Epithelial cell of esophagus (primary cell): ENCODE results near the gene TRIM69.
"Not testable (repeated sequence)": the region's sequence is repeated elsewhere in the genome, so short reads cannot be mapped to it uniquely, and the experiment has no call there.

ENCODE experiments used
- DNase-seq: peaks from one replicate; pipeline ENCODE4 v3.0.0; 2010; ENCODE audit warnings: low read depth
- H3K4me3 ChIP-seq: 2 replicates; pipeline ENCODE4 v1.5.1; 2011; ENCODE audit warnings: mild to moderate bottlenecking, low read length, control low read depth
- CTCF ChIP-seq: IDR thresholded peaks from 2 replicates; pipeline ENCODE4 v1.5.1; 2011; ENCODE audit warnings: low read depth, mild to moderate bottlenecking, low read length, control low read depth, inconsistent platforms; ENCODE audit not compliant: insufficient read depth; ENCODE audit errors: missing control alignments

TRIM69 gene

GRCh38 chr15:44775953-44776352 is 39.6 kb downstream of the TRIM69 start:
- no peak for TF ChIP-seq CTCF
- peak; percentile 83 for DNase-seq
- no peak overlapping the region for H3K4me3 ChIP-seq

DNA sequence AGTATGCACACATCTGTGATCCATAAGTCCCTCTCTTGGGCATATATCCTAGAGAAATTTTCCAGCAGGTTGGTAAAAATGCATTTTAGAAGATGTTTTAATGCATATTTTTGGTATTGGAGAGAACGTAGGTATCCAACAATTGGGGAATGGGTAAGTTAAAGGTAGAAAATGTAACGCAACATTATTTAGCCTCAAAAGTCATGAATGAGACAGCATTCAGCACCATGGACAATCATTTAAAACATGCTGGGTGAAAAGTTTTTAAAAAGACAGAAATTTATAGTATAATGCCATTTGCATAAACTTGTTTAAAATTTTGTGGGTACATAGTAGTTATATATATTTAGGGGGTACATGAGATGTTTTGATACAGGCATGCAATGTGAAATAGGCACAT is 43.4 kb downstream of the TRIM69 start:
- TF ChIP-seq CTCF, result no peak
- no peak overlapping the region for H3K4me3 ChIP-seq
- DNase-seq, result no peak

DNA sequence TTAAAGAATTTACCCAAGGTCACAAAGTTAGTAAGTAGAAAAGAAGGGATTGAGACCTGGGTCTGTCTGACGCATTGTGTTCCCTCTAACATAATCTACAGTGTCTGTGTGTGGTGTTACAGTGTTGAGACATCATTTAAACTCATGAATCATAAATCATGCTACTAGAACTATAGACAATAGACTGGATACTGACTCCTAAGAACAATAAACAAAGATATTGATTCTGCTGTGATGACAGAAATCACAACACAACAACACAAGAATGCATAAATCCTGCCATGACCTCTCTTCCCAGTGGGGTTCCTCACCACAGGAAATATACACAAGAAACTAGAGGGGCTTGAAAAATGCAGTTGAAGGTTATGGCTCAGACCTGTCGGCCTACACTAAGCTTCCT is 44.3 kb downstream of the TRIM69 start:
- no peak for TF ChIP-seq CTCF
- no peak overlapping the region for H3K4me3 ChIP-seq
- peak; percentile 11 for DNase-seq

GRCh38 chr15:44781128-44781810 is 44.9 kb downstream of the TRIM69 start:
- no peak for DNase-seq
- no peak for TF ChIP-seq CTCF
- no peak overlapping the region for H3K4me3 ChIP-seq

GRCh38 chr15:44782516-44782915 is 46.2 kb downstream of the TRIM69 start:
- DNase-seq, result peak; percentile 46
- TF ChIP-seq CTCF, result no peak
- no peak overlapping the region for H3K4me3 ChIP-seq

GRCh38 chr15:44784918-44785274 is 48.6 kb downstream of the TRIM69 start:
- H3K4me3 ChIP-seq, DNase-seq: not testable (repeated sequence)

- DNase-seq, result no peak
- TF ChIP-seq CTCF, result no peak
- H3K4me3 ChIP-seq, result no peak overlapping the region
These were observed 52.4 kb downstream of the TRIM69 start for GRCh38 chr15:44788748-44789147.
